Heart left ventricle (tissue), 13 donors: Measurements from ENCODE around the gene RAB3A.

ENCODE experiments used
- POLR2A ChIP-seq, 2 donors: fragments of 450-650 bp; IDR thresholded peaks; one replicate each; pipeline ENCODE4 v1.6.1; 2017; ENCODE audit warnings: antibody characterized with exemption in 2 of 2, mild to moderate bottlenecking in 2 of 2, moderate library complexity in 2 of 2
- TF ChIP-seq, protein P1 (sequence below), 12 donors: fragments of 200-600 bp; sonication (generic) in 4 of 12; IDR thresholded peaks; one replicate each; pipeline versions ENCODE4 v1.5.0 to v1.8.0; 2018 to 2022; ENCODE audit warnings: antibody characterized with exemption in 12 of 12, mild to moderate bottlenecking in 5 of 12
- donor health status: ischemic (EF 13 %, LVEDD 7.1; RV severe dilation, severe dysfunction).
- donor health status: DM: no; HTN: yes; CAD: no.
- donor health status: DM: no; HTN: no; CAD: no.
- donor health status: ischemic (EF 25% LVEDD 6.9; RV normal size, moderate dysfunction).
- donor health status: ischemic (EF 25% LVEDD 5.7; RV mildly dilated, moderate dysfunction).
- donor health status: ischemic (EF 35%, LVEDD 5.7; RV mildly dilated, moderate dysfunction).
- donor health status: nonischemic (EF 11% LVEDD 7.7; RV severe dilation, severe dysfunction).
- donor health status: DM: yes; HTN: yes; CAD: no.
- donor health status: PGD.
- donor health status: ischemic (EF 29% LVEDD 5.4; RV normal size, mild dysfunction).
- donor health status: nonischemic (EF 23%, LVEDD 6.1; RV moderate dilation, normal function).

DNA sequence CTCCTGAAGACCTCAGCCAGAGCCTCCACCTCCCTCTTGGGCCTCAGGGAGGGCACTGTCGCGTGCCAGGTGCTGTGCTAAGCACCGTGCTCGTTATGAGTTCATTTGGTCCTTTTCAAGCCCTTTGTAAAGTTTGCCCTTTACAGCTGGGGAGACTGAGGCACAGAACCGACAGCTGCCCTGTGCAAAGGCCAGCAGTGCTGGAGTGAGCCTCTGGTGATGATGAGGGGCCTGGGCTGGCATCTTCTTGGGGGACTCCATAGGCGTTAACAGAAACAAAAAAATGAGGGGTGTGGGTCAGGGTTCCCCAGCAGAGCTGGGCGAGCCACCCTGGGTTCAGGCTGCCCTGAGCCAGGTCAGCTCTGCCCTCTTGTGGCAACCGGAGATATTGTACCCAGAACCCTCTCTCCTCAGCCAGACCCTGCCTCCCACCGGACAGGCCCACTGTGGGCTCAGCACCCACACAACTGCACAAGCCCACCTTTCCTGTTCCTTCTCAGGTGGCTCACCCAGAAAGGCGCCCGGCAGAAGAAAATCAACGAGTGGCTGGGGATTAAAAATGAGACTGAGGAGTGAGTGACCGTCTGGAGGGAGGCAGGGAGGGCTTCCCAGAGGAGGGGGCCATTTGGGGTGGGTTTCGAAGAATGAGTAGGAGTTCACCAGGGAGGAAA is 35.7 kb downstream of the RAB3A start:
- TF ChIP-seq, protein P1, sequence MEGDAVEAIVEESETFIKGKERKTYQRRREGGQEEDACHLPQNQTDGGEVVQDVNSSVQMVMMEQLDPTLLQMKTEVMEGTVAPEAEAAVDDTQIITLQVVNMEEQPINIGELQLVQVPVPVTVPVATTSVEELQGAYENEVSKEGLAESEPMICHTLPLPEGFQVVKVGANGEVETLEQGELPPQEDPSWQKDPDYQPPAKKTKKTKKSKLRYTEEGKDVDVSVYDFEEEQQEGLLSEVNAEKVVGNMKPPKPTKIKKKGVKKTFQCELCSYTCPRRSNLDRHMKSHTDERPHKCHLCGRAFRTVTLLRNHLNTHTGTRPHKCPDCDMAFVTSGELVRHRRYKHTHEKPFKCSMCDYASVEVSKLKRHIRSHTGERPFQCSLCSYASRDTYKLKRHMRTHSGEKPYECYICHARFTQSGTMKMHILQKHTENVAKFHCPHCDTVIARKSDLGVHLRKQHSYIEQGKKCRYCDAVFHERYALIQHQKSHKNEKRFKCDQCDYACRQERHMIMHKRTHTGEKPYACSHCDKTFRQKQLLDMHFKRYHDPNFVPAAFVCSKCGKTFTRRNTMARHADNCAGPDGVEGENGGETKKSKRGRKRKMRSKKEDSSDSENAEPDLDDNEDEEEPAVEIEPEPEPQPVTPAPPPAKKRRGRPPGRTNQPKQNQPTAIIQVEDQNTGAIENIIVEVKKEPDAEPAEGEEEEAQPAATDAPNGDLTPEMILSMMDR (IDR thresholded peaks at IDR 0.05): peak; percentile 45 to 76 (median 67)
- no peak for TF ChIP-seq POLR2A (IDR thresholded peaks at IDR 0.05)
